GM19467 (cell line): Measurements from ENCODE around the gene MYL5.
"Not testable (repeated sequence)": the region's sequence is repeated elsewhere in the genome, so short reads cannot be mapped to it uniquely, and the experiment has no call there.

ENCODE experiments used
- ATAC-seq: cut with Tn5 transposase; IDR thresholded peaks from one replicate; pipeline ENCODE4 v1.9.1; 2021; ENCODE audit warnings: mild to moderate bottlenecking, moderate library complexity; ENCODE audit not compliant: unreplicated experiment

MYL5 gene

GRCh38 chr4:683982-684622, 9.8 kb downstream of the MYL5 start:
- no peak for ATAC-seq

- ATAC-seq, result no peak
Measured at GRCh38 chr4:684623-685327, 10.4 kb downstream of the MYL5 start.

DNA sequence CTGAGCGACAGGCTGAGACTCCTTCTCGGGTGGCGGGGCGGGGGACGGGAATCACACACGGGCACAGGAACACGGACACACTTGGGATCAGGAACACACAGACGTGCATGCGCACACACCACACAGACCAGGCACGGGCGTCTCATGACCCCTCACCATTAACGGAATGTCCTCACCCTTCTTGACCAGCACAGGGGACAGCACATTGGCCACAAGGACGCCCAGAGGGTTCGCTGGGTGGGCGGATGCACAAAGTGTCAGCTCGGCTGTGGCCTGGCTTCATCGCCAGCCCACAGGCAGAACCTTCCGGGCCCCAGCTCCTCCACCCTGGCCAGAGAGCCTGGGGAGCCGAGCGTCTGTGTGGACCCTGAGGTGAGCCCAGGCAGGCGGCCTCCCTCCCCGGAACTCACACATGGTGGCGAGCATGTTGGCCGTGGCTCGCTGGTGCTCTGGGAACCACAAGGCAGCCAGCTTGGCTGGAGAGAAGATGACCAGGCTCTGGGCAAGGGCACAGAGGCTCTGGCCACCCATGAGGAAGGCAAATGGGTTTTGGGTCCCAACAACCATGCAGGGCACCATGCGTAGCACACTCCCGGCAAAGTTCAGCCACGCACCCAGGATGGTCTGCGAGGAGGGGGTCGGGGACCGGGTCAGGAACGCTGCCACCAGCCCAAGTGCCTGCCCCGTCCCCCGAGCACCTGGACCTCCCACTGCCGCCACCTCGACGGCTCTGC, 11.5 kb downstream of the MYL5 start:
- no peak for ATAC-seq

DNA sequence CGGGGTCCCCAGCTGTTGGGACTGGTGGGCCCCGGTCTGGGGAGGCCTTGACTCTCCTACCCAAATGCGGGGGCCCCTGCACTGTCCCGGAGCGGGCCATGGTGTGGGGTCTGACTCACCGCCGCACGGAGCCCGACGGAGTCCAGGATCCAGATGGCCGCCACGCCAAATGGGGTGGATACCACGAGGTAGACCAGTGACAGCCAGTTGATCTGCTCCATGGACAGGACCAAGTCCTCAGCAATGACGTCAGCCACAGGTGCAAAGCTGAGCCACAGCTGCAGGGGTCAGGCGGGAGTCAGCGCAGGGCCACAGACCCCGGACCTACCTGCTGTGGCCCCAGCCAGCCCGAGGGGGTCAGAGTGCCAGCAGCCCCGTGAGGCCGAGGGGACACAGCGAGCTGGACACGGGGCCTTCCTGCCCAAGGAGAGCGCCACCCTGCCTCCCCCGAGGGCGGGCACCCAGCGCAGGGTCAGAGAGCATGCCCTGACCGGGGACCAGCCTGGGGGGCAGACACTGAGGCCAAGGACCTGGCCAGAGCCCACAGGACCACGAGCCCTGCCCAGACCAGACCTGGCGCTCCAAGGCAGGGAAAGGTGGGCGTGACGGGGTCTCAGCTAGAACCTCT, 12.2 kb downstream of the MYL5 start:
- ATAC-seq, result no peak

GRCh38 chr4:687048-687970, 13.0 kb downstream of the MYL5 start:
- no peak for ATAC-seq

DNA sequence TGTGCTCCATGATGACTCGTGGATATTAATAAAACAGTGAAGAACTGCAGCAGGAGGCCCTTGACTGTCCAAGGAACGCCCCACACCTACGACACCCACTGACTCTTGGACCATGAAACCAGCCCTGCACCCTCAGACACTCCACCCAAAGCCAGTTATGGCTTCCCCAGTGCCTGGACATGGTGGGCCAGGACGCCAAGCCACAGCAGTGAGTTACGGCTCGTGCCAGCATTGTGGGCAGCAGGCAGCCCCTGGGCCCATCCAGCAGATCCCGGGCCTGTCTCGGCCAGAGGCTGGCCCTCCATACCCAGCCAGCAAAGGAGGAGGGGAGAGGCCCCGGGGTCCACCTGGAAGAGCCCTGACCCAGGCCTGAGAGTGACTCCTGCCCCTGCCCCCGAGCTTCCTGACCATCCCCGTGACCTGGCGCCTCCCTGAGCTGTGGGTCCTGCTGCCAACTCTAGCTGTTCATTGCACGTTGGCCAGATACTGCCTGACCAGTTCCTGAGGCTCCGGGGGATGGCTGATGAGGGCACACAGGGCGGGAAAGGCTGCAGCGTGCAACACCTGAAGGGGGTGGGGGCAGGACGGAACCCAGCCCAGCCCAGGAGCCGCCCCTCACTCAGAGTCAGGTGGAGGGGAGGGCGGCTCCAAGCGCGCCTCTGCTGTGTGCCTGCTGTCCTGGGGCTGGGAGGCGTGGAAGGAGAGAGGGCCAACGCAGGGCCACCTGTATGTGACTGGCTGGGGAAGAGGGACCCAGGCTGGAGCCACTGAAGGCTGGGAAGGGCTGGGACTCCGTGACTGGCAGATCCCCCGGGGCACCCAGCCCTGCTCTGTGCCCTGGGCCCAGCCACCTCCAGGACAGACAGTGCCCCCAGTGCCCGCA, 13.9 kb downstream of the MYL5 start:
- no peak for ATAC-seq

GRCh38 chr4:688854-689681, 14.7 kb downstream of the MYL5 start, which contains the start of gene SLC49A3:
Gene SLC49A3 (minus strand): TSS chr4:689151. CDS start chr4:689127, 24 bp downstream.
- no peak for ATAC-seq

- ATAC-seq, result no peak
Measured at GRCh38 chr4:689723-690122, 15.4 kb downstream of the MYL5 start.

- ATAC-seq, result no peak
Measured at GRCh38 chr4:692771-693554, 18.6 kb downstream of the MYL5 start.

- ATAC-seq, result not testable (repeated sequence)
Measured at GRCh38 chr4:694341-694940, 20.1 kb downstream of the MYL5 start.

GRCh38 chr4:699816-700580, 25.7 kb downstream of the MYL5 start:
- ATAC-seq, result no peak

DNA sequence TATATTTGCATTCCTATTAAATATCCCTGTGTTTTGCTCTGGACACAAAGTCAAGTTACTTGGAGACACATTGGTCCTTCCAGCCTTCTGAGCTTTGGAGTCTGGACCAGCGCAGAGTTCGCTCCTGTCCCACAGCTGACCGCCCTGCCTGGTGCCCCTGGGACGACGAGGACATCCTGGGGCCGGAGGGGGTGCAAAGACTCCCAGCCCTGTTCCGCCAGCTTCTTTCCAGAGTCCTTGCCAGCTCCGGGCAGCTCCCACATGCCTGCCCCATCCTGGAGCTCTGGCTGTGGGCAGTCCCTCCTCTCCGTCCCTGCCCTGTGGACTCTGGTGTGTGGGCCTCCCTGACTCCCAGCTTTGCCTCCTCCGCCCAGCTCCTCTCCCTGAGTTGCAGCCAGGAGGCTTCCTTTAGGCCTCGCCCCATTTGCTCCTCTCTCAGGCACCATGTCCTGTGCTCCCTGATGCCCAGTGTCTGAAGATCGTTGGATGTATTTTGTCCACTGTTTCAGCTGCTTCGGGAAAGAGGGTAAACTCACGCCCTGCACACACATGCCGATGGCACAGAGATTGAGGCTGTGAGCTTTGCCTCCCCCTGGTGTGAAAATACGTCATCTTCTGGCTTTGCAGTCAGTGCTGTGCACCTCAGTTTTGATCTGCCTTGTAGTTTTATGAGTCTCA, 26.4 kb downstream of the MYL5 start:
- ATAC-seq, result no peak

DNA sequence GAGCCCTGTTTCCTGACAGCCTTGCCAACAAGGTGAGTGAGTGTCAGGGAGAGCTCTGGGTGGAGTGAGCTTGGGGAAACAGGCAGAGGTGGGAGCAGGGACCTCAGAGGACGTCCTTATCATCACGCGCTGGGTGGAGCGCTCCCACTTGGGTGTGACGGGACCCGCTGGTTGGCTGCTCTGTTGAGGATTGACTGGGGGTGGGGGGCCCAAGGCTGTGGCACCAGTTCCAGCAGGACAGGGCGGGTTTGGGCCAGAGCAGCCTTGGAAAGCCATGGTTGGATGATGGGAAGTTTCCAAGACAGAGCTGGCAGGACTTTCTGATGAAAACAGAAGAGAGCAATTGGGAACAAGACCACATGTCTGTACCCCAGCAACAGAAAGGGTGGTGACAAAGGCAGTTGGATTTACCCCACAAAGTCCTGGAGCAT, 28.3 kb downstream of the MYL5 start:
- no peak for ATAC-seq

- no peak for ATAC-seq
Measured at GRCh38 chr4:703336-704197, 29.2 kb downstream of the MYL5 start.
